Measurements from ENCODE around the gene PIH1D1.

The PIH1D1 gene

DNA sequence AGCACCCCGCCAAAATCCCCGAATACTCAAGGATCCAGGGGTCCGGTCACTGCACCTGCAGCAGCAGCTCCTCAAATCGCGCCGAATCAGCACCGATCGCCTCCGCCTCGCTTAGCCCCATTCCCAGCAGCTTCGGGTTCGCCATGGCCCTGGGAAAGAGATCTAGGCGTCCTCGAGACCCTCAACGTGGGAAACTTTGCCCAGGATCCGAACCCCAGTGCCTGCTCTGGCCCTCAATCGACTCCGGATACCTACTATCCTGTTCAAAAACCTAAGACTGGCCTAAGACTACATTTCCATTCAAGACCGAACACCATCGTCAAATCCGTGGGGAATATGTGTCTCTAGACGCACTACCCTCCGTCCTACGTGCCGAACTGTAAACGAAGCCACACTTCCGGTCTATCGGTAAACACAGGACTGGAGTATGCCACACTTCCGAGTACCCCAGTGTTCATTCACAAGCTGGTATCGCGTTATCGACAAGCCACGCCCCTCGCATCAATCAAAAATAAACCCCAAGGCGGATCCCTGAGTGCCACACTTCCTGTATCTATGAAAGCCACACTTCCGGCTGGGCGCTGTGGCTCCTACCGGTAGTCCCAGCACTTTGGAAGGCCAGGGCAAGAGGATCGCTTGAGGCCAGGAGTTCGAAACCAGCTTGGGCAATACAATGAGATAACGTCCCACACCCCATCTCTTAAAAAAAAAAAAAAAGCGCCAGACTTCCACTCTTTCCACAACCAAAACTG lies at the start of gene PIH1D1:
Gene PIH1D1, minus strand, starts transcription at position 385 of the 752 bp plus-strand sequence. Its CDS starts 240 bp downstream, at position 145.
- peak; percentile 80 to 89 for DNase-seq (ENCODE audit: low read depth in 2 of 2)

DNA sequence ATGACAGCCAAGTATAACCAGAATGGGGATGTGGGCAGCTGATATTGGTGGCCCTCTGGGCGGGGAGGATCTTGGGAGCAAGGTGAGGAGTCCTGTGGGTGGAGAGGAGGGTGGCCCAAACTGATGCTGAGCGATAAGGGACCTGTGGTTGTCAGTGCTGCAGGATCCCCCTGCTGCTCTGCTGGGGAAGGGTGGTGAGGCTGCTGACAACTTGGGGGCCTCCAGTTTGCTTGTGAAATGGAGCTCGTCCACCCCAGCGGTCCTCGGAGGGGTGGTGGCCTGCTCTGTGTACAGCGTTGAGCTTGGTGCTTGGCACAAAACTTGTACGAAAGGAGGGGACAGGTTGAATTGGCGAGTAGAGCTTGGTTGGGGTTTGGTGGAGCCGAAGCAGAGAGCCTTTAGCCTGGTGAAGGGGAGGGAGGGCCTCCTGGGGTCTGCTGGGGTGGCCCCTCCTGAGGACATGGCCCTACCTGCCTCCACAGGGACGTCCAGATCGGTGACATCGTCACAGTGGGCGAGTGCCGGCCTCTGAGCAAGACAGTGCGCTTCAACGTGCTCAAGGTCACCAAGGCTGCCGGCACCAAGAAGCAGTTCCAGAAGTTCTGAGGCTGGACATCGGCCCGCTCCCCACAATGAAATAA lies 47.5 kb upstream of the PIH1D1 start:
- no peak for DNase-seq (ENCODE audit: low read depth in 2 of 2)

DNA sequence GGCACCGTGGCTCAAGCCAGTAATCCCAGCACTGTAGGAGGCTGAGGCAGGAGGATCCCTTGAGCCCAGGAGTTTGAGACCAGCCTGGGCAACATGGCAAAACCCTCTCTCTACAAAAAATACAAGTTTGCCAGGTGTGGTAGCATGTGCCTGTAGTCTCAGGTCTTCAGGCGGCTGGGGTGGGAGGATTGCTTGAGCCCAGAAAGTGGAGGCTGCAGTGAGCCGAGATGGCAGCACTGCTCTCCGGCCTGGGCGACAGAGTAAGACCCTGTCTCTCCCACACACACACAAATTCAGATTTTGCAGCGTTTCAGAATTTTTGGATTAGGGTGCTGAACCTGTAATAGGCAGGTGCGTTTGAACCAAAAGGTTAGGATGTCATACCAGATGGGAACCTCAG lies 46.9 kb upstream of the PIH1D1 start:
- DNase-seq (ENCODE audit: low read depth in 2 of 2): no peak

GRCh38 chr19:49497789-49498103 lies 46.1 kb upstream of the PIH1D1 start:
- no peak for DNase-seq (ENCODE audit: low read depth in 2 of 2)

DNA sequence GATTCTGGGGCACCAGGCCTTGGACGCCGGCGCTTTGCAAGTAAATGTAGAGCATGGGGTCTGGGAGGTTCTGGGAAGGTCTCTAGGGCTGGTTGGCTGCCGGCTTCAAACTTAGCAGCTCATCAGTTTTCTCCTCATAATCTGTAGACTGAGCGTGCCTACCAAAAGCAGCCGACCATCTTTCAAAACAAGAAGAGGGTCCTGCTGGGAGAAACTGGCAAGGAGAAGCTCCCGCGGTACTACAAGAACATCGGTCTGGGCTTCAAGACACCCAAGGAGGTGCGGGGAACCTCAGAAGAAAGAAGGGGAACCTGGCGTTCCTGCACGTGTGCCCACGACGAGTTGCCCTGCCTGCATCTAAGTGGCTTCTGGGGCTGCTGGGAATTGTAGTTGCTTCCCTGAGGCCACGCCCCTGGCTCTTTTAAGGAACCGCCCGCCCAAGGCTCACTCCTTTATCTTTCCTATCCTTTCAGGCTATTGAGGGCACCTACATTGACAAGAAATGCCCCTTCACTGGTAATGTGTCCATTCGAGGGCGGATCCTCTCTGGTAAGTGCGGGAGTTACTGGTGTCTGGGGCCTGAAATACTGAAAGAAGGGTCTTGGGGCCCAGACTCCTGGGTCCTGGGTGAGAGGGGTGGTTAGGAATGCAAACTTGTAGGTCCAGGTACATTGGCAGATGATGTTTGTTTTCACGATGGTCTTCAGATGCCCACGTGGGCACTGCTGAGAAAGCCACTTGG lies 45.6 kb upstream of the PIH1D1 start:
- peak; percentile 41 to 42 for DNase-seq (ENCODE audit: low read depth in 2 of 2)

DNA sequence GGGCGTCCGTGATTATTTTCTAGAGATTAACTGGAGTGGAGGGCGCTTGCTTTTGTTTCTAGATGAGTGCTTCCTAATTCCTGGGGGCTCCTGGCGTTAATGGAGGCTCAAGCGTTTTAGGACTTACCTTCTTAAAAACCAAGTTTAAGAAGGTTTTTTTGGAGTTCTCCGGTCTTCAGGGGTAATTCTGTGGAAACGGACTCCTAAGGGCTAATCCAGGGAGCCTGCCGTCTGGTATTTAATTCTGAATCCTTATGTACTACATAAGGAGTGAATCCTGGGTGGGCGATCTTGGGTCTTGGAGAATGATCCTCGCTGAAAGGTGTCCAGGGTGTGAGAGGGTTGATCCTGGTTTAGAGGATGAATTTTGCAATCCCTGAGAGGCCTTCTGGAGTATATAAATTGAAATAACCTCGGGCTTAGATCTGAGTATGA lies 45.0 kb upstream of the PIH1D1 start:
- DNase-seq (ENCODE audit: low read depth in 2 of 2): no peak

- DNase-seq (ENCODE audit: low read depth in 2 of 2): no peak
These were observed 41.2 kb upstream of the PIH1D1 start for GRCh38 chr19:49492573-49493405.

GRCh38 chr19:49491804-49492572 lies 40.4 kb upstream of the PIH1D1 start:
- DNase-seq (ENCODE audit: low read depth in 2 of 2): no peak

GRCh38 chr19:49491030-49491803 lies 39.6 kb upstream of the PIH1D1 start:
- DNase-seq (ENCODE audit: low read depth in 2 of 2): no peak

DNA sequence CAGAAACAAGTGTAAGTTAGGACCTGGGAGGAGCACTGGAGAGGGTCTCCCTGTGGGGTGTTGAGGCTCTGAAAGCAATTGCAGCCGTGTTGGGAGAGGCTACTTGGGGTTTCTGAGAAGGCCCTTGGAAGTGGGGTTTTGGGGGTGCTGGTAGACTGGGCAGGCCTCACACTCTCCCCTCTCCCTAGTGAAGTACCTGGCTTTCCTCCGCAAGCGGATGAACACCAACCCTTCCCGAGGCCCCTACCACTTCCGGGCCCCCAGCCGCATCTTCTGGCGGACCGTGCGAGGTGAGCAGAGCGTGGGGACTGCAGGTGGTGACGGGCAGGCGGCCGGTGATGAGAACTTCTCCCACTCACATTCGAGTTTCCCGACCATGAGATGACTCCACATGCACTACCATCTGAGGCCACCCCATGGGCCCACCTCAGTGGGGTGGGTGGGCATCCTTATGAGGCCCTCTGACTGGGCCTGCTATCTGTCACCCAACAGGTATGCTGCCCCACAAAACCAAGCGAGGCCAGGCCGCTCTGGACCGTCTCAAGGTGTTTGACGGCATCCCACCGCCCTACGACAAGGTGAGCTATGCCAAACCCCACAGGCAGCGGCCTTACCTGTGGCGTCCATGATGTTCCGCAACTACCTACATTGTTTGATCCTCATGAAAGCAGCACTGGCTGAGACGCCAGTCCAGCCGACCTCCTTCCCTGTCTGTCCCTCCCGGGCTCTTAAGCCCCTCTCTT lies 38.8 kb upstream of the PIH1D1 start:
- no peak for DNase-seq (ENCODE audit: low read depth in 2 of 2)

DNA sequence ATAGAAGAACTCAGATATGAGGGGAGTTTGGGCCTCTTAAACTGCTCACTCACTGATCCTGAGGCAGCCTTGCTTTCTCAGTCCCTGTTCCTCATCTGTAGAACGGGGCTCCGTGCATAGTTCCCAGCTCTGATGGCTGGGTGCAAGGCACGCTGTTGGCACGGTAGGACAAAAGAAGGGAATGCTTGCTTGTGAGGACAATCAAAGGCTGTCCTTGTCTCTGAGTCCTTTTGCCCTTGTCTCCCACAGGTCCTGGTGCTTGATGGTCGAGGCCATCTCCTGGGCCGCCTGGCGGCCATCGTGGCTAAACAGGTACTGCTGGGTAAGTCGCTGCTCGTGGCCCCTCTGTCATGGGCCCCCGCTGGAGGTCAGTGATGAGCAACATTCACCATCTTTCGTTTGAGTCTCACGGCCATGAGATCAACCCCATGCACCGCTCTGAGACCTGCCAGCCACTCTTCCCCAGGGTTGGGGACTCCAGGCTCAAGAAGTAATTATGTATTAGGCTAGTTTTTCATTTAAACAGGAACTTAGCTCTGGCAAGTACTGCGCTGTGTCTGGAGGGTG lies 38.1 kb upstream of the PIH1D1 start:
- DNase-seq (ENCODE audit: low read depth in 2 of 2): no peak

- DNase-seq (ENCODE audit: low read depth in 2 of 2): no peak
These were observed 37.4 kb upstream of the PIH1D1 start for GRCh38 chr19:49488863-49489537.

DNA sequence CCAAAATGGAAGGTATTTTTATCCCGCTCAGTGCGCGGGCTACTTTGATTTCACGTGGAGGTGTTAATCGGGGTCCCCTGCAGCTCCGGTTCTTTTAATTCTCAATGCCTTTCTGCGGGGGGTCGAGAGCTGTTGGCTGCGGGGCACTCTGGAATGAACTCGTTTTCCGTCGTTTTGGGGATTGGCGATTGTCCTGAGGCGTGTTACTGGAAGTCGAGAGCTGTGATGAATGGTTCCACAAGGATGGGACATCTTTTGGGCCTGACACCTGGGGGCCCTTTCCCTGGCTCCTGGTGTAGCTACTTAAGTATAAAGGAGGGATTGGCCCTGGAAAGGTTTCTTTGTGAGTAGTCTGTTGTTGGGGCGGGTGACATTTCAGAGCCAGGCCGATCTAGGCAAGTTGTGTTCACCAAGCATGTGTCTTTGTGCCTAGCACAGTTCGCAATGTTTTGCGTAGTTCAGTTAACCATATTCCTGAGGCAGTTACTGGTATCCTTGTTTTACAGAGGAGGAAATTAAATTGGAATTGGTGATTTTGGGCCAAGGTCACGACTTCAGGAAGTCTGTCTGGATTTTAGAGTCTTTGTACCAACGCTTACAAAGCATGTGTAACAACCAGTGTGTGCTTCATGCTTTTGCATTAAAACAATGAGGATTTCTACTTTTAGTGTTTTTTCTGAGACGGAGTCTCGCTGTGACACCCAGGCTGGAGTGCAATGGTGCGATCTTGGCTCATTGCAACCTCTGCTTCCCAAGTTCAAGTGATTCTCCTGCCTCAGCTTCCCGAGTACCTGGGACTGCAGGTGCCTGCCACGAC lies 36.6 kb upstream of the PIH1D1 start:
- DNase-seq (ENCODE audit: low read depth in 2 of 2): no peak

DNA sequence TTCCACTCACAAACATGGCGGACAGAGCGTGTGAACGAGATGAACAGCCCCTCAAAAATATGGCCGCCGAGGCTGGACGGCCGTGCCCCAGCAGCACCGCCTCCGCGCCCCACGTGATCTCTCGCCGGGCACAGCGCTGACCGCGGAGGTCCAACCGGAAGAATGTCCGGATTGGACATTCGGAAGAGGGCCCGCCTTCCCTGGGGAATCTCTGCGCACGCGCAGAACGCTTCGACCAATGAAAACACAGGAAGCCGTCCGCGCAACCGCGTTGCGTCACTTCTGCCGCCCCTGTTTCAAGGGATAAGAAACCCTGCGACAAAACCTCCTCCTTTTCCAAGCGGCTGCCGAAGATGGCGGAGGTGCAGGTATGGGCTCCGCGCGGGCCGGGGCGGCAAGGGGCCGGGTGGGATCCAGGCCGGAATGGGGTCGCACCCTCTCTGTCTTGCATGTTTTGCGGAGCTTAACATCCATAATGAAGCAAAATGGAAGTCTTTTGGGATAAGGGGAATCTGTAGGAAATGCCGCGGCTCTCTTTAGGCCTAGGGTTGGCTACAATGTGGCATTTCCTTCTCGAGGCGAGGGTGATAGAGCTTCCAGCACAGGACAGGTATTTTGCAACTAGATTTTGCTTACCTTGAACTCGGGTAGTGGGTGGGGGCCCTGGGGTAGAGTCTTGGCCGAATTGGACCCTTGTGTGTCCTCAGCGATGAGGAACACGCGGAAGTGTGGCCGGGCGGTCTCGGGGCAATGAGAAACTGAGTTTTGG lies 35.8 kb upstream of the PIH1D1 start, which contains the start of gene RPL13A:
Gene RPL13A, plus strand, starts transcription at position 332 of the 769 bp plus-strand sequence. Its CDS starts 22 bp downstream, at position 354.
- DNase-seq (ENCODE audit: low read depth in 2 of 2): peak; percentile 97 to 99

- DNase-seq (ENCODE audit: low read depth in 2 of 2): no peak
These were observed 35.2 kb upstream of the PIH1D1 start for GRCh38 chr19:49486710-49487276.

DNA sequence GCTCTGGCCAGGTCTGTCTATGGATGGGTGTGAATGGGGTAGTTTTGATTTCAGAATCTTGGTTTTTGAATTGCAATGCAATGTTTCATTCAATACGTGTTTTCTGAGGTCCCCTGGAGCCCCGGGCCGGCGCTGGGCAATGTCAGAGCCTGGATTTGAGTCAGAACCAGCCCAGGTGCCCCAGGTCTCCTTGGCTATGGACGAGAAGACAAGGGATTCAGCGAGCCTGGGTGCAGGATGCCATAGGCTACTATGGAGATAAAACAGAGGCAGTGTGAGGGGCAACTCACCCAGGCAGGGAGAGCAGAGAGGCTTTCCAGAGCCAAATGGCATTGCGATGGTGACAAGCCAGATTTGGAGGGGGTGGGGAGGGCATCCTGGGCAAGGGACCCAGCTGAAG lies 34.6 kb upstream of the PIH1D1 start:
- DNase-seq (ENCODE audit: low read depth in 2 of 2): no peak
